ENCODE results near the gene EYS.

DNA sequence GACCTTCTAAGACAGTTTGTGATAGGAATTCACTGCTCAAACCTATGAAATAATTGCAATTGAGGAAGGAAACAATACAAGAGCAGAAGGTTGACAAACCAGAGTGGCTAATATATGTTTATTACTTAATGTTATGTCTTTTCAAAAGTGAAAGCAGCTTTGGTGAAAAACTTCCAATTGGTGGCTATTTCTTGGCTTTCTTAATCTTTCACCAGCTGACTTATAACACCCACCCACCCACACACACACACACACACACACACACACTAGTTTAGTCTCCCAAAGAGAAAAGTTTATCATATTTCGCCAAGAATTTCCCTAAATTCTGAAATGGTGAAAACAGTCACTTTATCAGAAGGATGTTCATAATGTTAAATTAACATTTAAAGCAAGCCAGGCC lies 583.5 kb downstream of the EYS start:
- TF ChIP-seq NR3C1 (IDR thresholded peaks at IDR 0.05) = no peak
- TF ChIP-seq RFX5 (IDR thresholded peaks at IDR 0.05) = no peak
- TF ChIP-seq, protein P1, sequence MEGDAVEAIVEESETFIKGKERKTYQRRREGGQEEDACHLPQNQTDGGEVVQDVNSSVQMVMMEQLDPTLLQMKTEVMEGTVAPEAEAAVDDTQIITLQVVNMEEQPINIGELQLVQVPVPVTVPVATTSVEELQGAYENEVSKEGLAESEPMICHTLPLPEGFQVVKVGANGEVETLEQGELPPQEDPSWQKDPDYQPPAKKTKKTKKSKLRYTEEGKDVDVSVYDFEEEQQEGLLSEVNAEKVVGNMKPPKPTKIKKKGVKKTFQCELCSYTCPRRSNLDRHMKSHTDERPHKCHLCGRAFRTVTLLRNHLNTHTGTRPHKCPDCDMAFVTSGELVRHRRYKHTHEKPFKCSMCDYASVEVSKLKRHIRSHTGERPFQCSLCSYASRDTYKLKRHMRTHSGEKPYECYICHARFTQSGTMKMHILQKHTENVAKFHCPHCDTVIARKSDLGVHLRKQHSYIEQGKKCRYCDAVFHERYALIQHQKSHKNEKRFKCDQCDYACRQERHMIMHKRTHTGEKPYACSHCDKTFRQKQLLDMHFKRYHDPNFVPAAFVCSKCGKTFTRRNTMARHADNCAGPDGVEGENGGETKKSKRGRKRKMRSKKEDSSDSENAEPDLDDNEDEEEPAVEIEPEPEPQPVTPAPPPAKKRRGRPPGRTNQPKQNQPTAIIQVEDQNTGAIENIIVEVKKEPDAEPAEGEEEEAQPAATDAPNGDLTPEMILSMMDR (IDR thresholded peaks at IDR 0.05) = no peak
- no peak for TF ChIP-seq SMC3 (IDR thresholded peaks at IDR 0.05)
- TF ChIP-seq GATA3 (IDR thresholded peaks at IDR 0.05; ENCODE audit: borderline replicate concordance) = no peak
- TF ChIP-seq ESRRA (IDR thresholded peaks at IDR 0.05; ENCODE audit: borderline replicate concordance, low read length) = no peak

Data from A549 (cell line).